HEK293 (cell line): ENCODE results near the gene KCNQ4.

Experiments
- KLF1 ChIP-seq: fragments of 450-650 bp; formaldehyde crosslinking; IDR thresholded peaks from 2 replicates; pipeline ENCODE4 v1.5.1; 2016; ENCODE audit warnings: missing biosample characterization, missing genetic modification characterization
- REST ChIP-seq: fragments of 450-650 bp; formaldehyde crosslinking; IDR thresholded peaks from 2 replicates; pipeline ENCODE4 v1.5.1; 2016; ENCODE audit warnings: missing biosample characterization, missing genetic modification characterization
- SCRT2 ChIP-seq: fragments of 450-650 bp; formaldehyde crosslinking; IDR thresholded peaks from 2 replicates; pipeline ENCODE4 v1.5.1; 2016; ENCODE audit warnings: missing biosample characterization, missing genetic modification characterization
- ZBTB11 ChIP-seq: fragments of 450-650 bp; formaldehyde crosslinking; conservative IDR thresholded peaks from 2 replicates; pipeline ENCODE4 v1.5.1; 2016; ENCODE audit warnings: low read depth, missing biosample characterization, missing genetic modification characterization
- ZBTB20 ChIP-seq: fragments of 450-650 bp; formaldehyde crosslinking; IDR thresholded peaks from 2 replicates; pipeline ENCODE4 v1.5.1; 2016; ENCODE audit warnings: missing biosample characterization, missing genetic modification characterization
- ZBTB7A ChIP-seq: fragments of 450-650 bp; formaldehyde crosslinking; IDR thresholded peaks from 2 replicates; pipeline ENCODE4 v1.5.1; 2016; ENCODE audit warnings: low read depth, missing biosample characterization, missing genetic modification characterization
- ZNF132 ChIP-seq: fragments of 450-650 bp; formaldehyde crosslinking; IDR thresholded peaks from 2 replicates; pipeline ENCODE4 v1.5.1; 2017; ENCODE audit warnings: missing biosample characterization, missing genetic modification characterization, borderline replicate concordance
- ZNF23 ChIP-seq: fragments of 450-650 bp; formaldehyde crosslinking; IDR thresholded peaks from 2 replicates; pipeline ENCODE4 v1.5.1; 2016; ENCODE audit warnings: missing biosample characterization, missing genetic modification characterization, borderline replicate concordance
- ZNF274 ChIP-seq, 2 experiments: fragments of 200-500 bp in 1 of 2; fragments of 450-650 bp in 1 of 2; sonication (Bioruptor generic) in 1 of 2; formaldehyde crosslinking in 1 of 2; IDR thresholded peaks; 2 replicates each; pipeline versions ENCODE4 v1.5.1 to v1.6.1; 2014 to 2016; ENCODE audit warnings: borderline replicate concordance in 1 of 2, inconsistent platforms in 1 of 2, low read length in 1 of 2, missing biosample characterization in 1 of 2, missing genetic modification characterization in 1 of 2
- ZNF366 ChIP-seq: fragments of 450-650 bp; formaldehyde crosslinking; conservative IDR thresholded peaks from 2 replicates; pipeline ENCODE4 v1.5.1; 2016; ENCODE audit warnings: missing biosample characterization, missing genetic modification characterization
- TF ChIP-seq, protein P1 (sequence below): fragments of 450-650 bp; formaldehyde crosslinking; IDR thresholded peaks from 2 replicates; pipeline ENCODE4 v1.5.1; 2016; ENCODE audit warnings: missing biosample characterization, missing genetic modification characterization

DNA sequence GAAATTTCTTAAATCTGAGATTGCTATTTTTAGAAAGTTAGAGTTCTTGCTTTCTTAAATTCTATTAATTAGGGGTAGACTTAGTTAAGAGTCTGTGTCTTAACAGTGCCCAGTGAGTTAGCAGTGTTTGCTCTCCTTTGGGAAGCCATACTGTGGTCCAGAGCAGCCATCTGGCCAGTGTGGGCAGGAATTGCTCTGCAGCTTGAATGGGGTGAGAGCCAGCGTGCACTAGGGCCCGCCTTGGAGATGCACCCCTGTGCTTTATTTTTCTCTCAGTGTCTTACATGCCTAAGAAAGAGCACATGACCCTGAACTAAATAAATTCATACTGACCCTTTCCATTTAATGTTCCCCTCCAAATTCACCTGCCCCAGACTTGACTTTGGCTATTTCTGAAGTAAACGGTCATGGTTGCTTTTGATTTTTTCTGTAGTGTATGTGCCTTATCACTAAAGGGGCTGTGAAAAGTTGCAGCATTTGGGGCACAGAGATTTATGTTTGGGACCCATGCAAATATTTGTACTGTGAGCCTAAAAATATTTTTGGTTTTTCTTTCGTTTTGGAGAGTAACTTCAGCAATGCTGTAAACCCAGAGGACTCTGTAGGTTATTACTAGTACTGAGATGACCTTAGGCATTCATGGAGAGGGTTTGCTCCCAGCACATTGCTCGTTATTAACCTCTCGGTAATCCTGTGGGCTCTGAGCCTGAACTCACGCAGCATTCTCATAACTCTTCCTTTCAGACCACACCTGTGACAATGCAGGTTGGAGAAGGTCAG lies 21.3 kb upstream of the KCNQ4 start:
- TF ChIP-seq, protein P1, sequence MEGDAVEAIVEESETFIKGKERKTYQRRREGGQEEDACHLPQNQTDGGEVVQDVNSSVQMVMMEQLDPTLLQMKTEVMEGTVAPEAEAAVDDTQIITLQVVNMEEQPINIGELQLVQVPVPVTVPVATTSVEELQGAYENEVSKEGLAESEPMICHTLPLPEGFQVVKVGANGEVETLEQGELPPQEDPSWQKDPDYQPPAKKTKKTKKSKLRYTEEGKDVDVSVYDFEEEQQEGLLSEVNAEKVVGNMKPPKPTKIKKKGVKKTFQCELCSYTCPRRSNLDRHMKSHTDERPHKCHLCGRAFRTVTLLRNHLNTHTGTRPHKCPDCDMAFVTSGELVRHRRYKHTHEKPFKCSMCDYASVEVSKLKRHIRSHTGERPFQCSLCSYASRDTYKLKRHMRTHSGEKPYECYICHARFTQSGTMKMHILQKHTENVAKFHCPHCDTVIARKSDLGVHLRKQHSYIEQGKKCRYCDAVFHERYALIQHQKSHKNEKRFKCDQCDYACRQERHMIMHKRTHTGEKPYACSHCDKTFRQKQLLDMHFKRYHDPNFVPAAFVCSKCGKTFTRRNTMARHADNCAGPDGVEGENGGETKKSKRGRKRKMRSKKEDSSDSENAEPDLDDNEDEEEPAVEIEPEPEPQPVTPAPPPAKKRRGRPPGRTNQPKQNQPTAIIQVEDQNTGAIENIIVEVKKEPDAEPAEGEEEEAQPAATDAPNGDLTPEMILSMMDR, result no peak
- TF ChIP-seq ZNF274 (IDR thresholded peaks at IDR 0.05; ENCODE audit: low read length), result no peak
- no peak for TF ChIP-seq ZNF274 (tag by site-specific recombination; IDR thresholded peaks at IDR 0.05; ENCODE audit: borderline replicate concordance)
- no peak for TF ChIP-seq ZNF366 (tag by site-specific recombination)
- TF ChIP-seq ZBTB7A (tag by site-specific recombination), result no peak
- no peak for TF ChIP-seq REST
- no peak for TF ChIP-seq ZNF23
- no peak for TF ChIP-seq KLF1 (tag by site-specific recombination)
- TF ChIP-seq ZBTB20, result no peak
- TF ChIP-seq SCRT2, result no peak
- TF ChIP-seq ZNF132 (tag by site-specific recombination), result no peak
- no peak for TF ChIP-seq ZBTB11 (tag by site-specific recombination)
